ENCODE data around the gene CD300C.
"Not testable (repeated sequence)": the region's sequence is repeated elsewhere in the genome, so short reads cannot be mapped to it uniquely, and the experiment has no call there.

Gene CD300C

GRCh38 chr17:74513987-74514631 is 31.8 kb downstream of the CD300C start:
- Mint-ChIP-seq H3K27me3 (peaks cover 7% of the 10 kb centered on the region), H3K4me1 (peaks cover 7% of the 10 kb centered on the region), H3K9me3 (peaks cover 15% of the 10 kb centered on the region), H3K36me3 (no peaks in the 10 kb centered on the region), H3K27ac (peak overlapping the region; percentile 95), H3K4me3 (peak overlapping the region; percentile 31)

- Mint-ChIP-seq H3K36me3 (no peaks in the 10 kb centered on the region), H3K9me3 (peaks cover 9% of the 10 kb centered on the region), H3K4me3 (no peak overlapping the region), H3K27me3 (peaks cover 4% of the 10 kb centered on the region), H3K4me1 (peaks cover 7% of the 10 kb centered on the region), H3K27ac (peak overlapping the region; percentile 19)
Measured at GRCh38 chr17:74512624-74513091, 33.3 kb downstream of the CD300C start.

GRCh38 chr17:74512036-74512435 is 33.9 kb downstream of the CD300C start:
- Mint-ChIP-seq H3K4me3 (no peak overlapping the region), H3K27ac (no peak overlapping the region), H3K27me3 (peaks cover 4% of the 10 kb centered on the region)

GRCh38 chr17:74508156-74508555 is 37.8 kb downstream of the CD300C start:
- Mint-ChIP-seq H3K9me3 (no peaks in the 10 kb centered on the region), H3K4me1 (peaks cover 3% of the 10 kb centered on the region), H3K4me3 (no peak overlapping the region), H3K27ac (no peak overlapping the region), H3K36me3 (no peaks in the 10 kb centered on the region), H3K27me3 (no peaks in the 10 kb centered on the region)

More at GRCh38 chr17:74512036-74512435, 33.9 kb downstream of the CD300C start:
- H3K4me1 Mint-ChIP-seq: peaks cover 7% of the 10 kb centered on the region
- H3K36me3 Mint-ChIP-seq: no peaks in the 10 kb centered on the region
- H3K9me3 Mint-ChIP-seq: peaks cover 8% of the 10 kb centered on the region

- H3K4me1 Mint-ChIP-seq, H3K4me3 Mint-ChIP-seq, H3K27ac Mint-ChIP-seq, H3K27me3 Mint-ChIP-seq, H3K36me3 Mint-ChIP-seq, H3K9me3 Mint-ChIP-seq: not testable (repeated sequence)
Measured at GRCh38 chr17:74503949-74504348, 42.0 kb downstream of the CD300C start.

- Mint-ChIP-seq H3K36me3 (no peaks in the 10 kb centered on the region), H3K4me3 (no peak overlapping the region), H3K27me3 (no peaks in the 10 kb centered on the region), H3K4me1 (no peaks in the 10 kb centered on the region), H3K27ac (no peak overlapping the region), H3K9me3 (no peaks in the 10 kb centered on the region)
Measured at GRCh38 chr17:74502861-74503260, 43.1 kb downstream of the CD300C start.

- H3K4me3 Mint-ChIP-seq: no peak overlapping the region
- H3K9me3 Mint-ChIP-seq: no peaks in the 10 kb centered on the region
- no peaks in the 10 kb centered on the region for H3K36me3 Mint-ChIP-seq
- no peaks in the 10 kb centered on the region for H3K4me1 Mint-ChIP-seq
- no peak overlapping the region for H3K27ac Mint-ChIP-seq
- H3K27me3 Mint-ChIP-seq: no peaks in the 10 kb centered on the region
Measured at GRCh38 chr17:74499992-74500391, 45.9 kb downstream of the CD300C start.

- no peaks in the 10 kb centered on the region for H3K4me1 Mint-ChIP-seq
- H3K27me3 Mint-ChIP-seq: no peaks in the 10 kb centered on the region
- no peak overlapping the region for H3K27ac Mint-ChIP-seq
Measured at GRCh38 chr17:74497471-74497870, 48.4 kb downstream of the CD300C start.

GRCh38 chr17:74493331-74493833 is 52.5 kb downstream of the CD300C start:
- Mint-ChIP-seq H3K9me3 (no peaks in the 10 kb centered on the region), H3K36me3 (peaks cover 3% of the 10 kb centered on the region), H3K4me3 (no peak overlapping the region), H3K27ac (no peak overlapping the region), H3K4me1 (no peaks in the 10 kb centered on the region), H3K27me3 (no peaks in the 10 kb centered on the region)

More at GRCh38 chr17:74497471-74497870, 48.4 kb downstream of the CD300C start:
- Mint-ChIP-seq H3K9me3 (no peaks in the 10 kb centered on the region), H3K36me3 (no peaks in the 10 kb centered on the region), H3K4me3 (no peak overlapping the region)

GRCh38 chr17:74491626-74492025 is 54.3 kb downstream of the CD300C start:
- no peaks in the 10 kb centered on the region for H3K4me1 Mint-ChIP-seq
- H3K27me3 Mint-ChIP-seq: no peaks in the 10 kb centered on the region
- H3K4me3 Mint-ChIP-seq: no peak overlapping the region
- no peaks in the 10 kb centered on the region for H3K9me3 Mint-ChIP-seq
- H3K36me3 Mint-ChIP-seq: peaks cover 3% of the 10 kb centered on the region
- H3K27ac Mint-ChIP-seq: no peak overlapping the region

All from activated naive CD4-positive, alpha-beta T cell treated with anti-CD3 and anti-CD28 coated beads, Interleukin-2, amount 50 U/mL, for 24 hours (primary cell).